Superior temporal gyrus (tissue), 1 donor: Measurements from ENCODE around the gene UGT1A9.
"Not testable (repeated sequence)": the region's sequence is repeated elsewhere in the genome, so short reads cannot be mapped to it uniquely, and the experiment has no call there.

ENCODE experiments used
- DNase-seq: peaks from one replicate; pipeline ENCODE4 v3.0.0-alpha.2; 2016; ENCODE audit errors: extremely low spot score

Gene UGT1A9

GRCh38 chr2:233711312-233712008 is 39.8 kb downstream of the UGT1A9 start:
- peak; percentile 74 for DNase-seq

- no peak for DNase-seq
Measured at GRCh38 chr2:233712611-233713261, 41.0 kb downstream of the UGT1A9 start, which contains the start of gene UGT1A5. Gene UGT1A5 (plus strand): TSS chr2:233712907. CDS start chr2:233712992, 85 bp downstream.

GRCh38 chr2:233713262-233713615 is 41.5 kb downstream of the UGT1A9 start:
- DNase-seq = no peak

- no peak for DNase-seq
Measured at GRCh38 chr2:233714121-233714520, 42.4 kb downstream of the UGT1A9 start.

- no peak for DNase-seq
Measured at GRCh38 chr2:233718552-233718951, 46.9 kb downstream of the UGT1A9 start, which contains the start of gene UGT1A4. Gene UGT1A4 (plus strand): TSS chr2:233718736. CDS start chr2:233718821, 85 bp downstream.

GRCh38 chr2:233728723-233729301 is 57.1 kb downstream of the UGT1A9 start, which contains the start of gene UGT1A3:
Gene UGT1A3 (plus strand): TSS chr2:233729042. CDS start chr2:233729127, 85 bp downstream.
- DNase-seq = no peak

- not testable (repeated sequence) for DNase-seq
Measured at GRCh38 chr2:233736868-233737653, 65.4 kb downstream of the UGT1A9 start.

- no peak for DNase-seq
Measured at GRCh38 chr2:233740870-233741269, 69.2 kb downstream of the UGT1A9 start.

GRCh38 chr2:233743464-233744259 is 72.0 kb downstream of the UGT1A9 start:
- no peak for DNase-seq

- DNase-seq = no peak
Measured at GRCh38 chr2:233745073-233745755, 73.5 kb downstream of the UGT1A9 start.

- DNase-seq = not testable (repeated sequence)
Measured at GRCh38 chr2:233745838-233746237, 74.1 kb downstream of the UGT1A9 start.

- DNase-seq = no peak
Measured at GRCh38 chr2:233746475-233747282, 75.0 kb downstream of the UGT1A9 start.

- no peak for DNase-seq
Measured at GRCh38 chr2:233747283-233747544, 75.5 kb downstream of the UGT1A9 start.

- not testable (repeated sequence) for DNase-seq
Measured at GRCh38 chr2:233750689-233751088, 79.0 kb downstream of the UGT1A9 start.

GRCh38 chr2:233751212-233752009 is 79.7 kb downstream of the UGT1A9 start:
- not testable (repeated sequence) for DNase-seq

GRCh38 chr2:233754872-233755611 is 83.3 kb downstream of the UGT1A9 start:
- DNase-seq = no peak

- DNase-seq = no peak
Measured at GRCh38 chr2:233756429-233757081, 84.9 kb downstream of the UGT1A9 start.

GRCh38 chr2:233758141-233758540 is 86.4 kb downstream of the UGT1A9 start:
- DNase-seq = no peak
